Peyer's patch (tissue), 4 donors: ENCODE data around the gene RTP2.

Experiments
- CTCF ChIP-seq, 6 experiments: fragments of 450-650 bp in 4 of 6; fragments of 200-600 bp in 2 of 6; sonication (generic) in 1 of 6; IDR thresholded peaks; one replicate each; pipeline ENCODE4 v1.5.1; 2017 to 2019; ENCODE audit warnings: antibody characterized with exemption in 6 of 6, mild to moderate bottlenecking in 3 of 6, moderate library complexity in 1 of 6
- POLR2A ChIP-seq, 2 donors: fragments of 450-650 bp; IDR thresholded peaks; one replicate each; pipeline ENCODE4 v1.5.1; 2017; ENCODE audit warnings: antibody characterized with exemption in 2 of 2, mild to moderate bottlenecking in 2 of 2, moderate library complexity in 2 of 2

DNA sequence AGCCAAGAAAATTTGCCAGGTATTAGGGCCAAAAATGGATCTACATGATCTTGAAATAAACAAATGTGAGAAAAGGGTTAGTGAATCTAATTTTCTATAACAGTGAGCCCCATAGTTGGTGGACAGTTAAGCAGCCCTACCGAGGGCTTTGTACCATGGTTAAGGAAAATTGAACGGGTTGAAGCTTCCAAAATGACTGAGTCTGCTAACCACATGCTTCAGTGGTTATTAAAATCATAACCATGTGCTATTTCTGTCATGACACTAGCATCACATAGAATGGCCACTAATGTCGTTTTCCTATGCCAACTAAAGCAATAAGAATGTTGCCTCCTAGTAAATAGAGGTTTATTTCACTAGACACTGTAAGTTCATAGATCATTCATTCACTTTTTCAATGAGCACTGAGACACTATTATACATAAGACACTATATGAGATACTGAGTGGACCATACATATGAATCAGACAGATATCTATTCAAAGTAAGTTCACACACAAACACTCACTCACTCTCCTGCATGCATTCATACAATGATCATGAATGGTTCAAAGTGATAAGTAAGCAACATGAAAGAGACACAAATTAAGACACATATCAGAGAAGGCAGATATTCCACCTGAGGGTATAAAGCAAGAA lies 36.5 kb downstream of the RTP2 start:
- TF ChIP-seq CTCF (IDR thresholded peaks at IDR 0.05) (no peak), POLR2A (IDR thresholded peaks at IDR 0.05) (no peak)
